WTC11 (cell line): ENCODE measurements around the gene CHKA. TPM values are rescaled to one million over a fixed set of nuclear protein-coding genes. Genes with fewer than 3 reads are reported as not detected.

Experiments used
- ATAC-seq: fragments of 200-7000 bp; cut with Tn5 transposase; 2 replicates; pipeline ENCODE4 v1.10.0; 2021; ENCODE audit warnings: mild to moderate bottlenecking, moderate library complexity
- CTCF ChIA-PET: fragments of 300-600 bp; sonication (Branson Sonifier 250); formaldehyde crosslinking; loops from one replicate; lab custom pipeline; 2021; ENCODE audit warnings: antibody characterized with exemption; lab: Charles Lee
- POLR2A ChIA-PET: fragments of 350-600 bp; sonication (Branson Sonifier 250); formaldehyde crosslinking; loops from one replicate; lab custom pipeline; 2021; ENCODE audit warnings: antibody characterized with exemption; lab: Charles Lee
- DNase-seq: peaks from one replicate; pipeline ENCODE4 v3.0.0; 2021; ENCODE audit warnings: low spot score
- H3K27ac Mint-ChIP-seq: 2 replicates; pipeline ENCODE4 v1.8.0; 2021; ENCODE audit warnings: mixed read lengths
- H3K27me3 Mint-ChIP-seq: 2 replicates; pipeline ENCODE4 v1.8.0; 2021; ENCODE audit warnings: low read depth, mild to moderate bottlenecking, moderate library complexity, mixed read lengths
- H3K36me3 Mint-ChIP-seq: 2 replicates; pipeline ENCODE4 v1.8.0; 2021; ENCODE audit warnings: mixed read lengths
- H3K4me1 Mint-ChIP-seq: 2 replicates; pipeline ENCODE4 v1.8.0; 2022; ENCODE audit warnings: mixed read lengths
- H3K4me3 Mint-ChIP-seq: 2 replicates; pipeline ENCODE4 v1.8.0; 2021; ENCODE audit warnings: mild to moderate bottlenecking, moderate library complexity, mixed read lengths
- H3K9me3 Mint-ChIP-seq: 2 replicates; pipeline ENCODE4 v1.8.0; 2021; ENCODE audit warnings: mixed read lengths
- ARID4B ChIP-seq: sonication (generic); formaldehyde crosslinking; IDR thresholded peaks from 2 replicates; pipeline ENCODE4 v1.8.0; 2023; ENCODE audit warnings: missing genetic modification reagents, mild to moderate bottlenecking, borderline replicate concordance
- CREB1 ChIP-seq: sonication (generic); formaldehyde crosslinking; IDR thresholded peaks from 2 replicates; pipeline ENCODE4 v1.8.0; 2023; ENCODE audit warnings: mild to moderate bottlenecking, missing genetic modification reagents
- CREM ChIP-seq: sonication (generic); formaldehyde crosslinking; IDR thresholded peaks from 2 replicates; pipeline ENCODE4 v1.8.1; 2022; ENCODE audit warnings: mild to moderate bottlenecking, missing genetic modification reagents, moderate library complexity
- FOXJ3 ChIP-seq: sonication (generic); formaldehyde crosslinking; IDR thresholded peaks from 2 replicates; pipeline ENCODE4 v1.9.0; 2021; ENCODE audit warnings: missing genetic modification reagents, mild to moderate bottlenecking, borderline replicate concordance
- GABPB1 ChIP-seq: sonication (generic); formaldehyde crosslinking; IDR thresholded peaks from 2 replicates; pipeline ENCODE4 v1.8.1; 2023; ENCODE audit warnings: mild to moderate bottlenecking, missing genetic modification reagents
- JUN ChIP-seq: sonication (generic); formaldehyde crosslinking; IDR thresholded peaks from 2 replicates; pipeline ENCODE4 v1.8.0; 2023; ENCODE audit warnings: mild to moderate bottlenecking, missing genetic modification reagents
- MLX ChIP-seq: sonication (generic); formaldehyde crosslinking; IDR thresholded peaks from 2 replicates; pipeline ENCODE4 v1.8.1; 2023; ENCODE audit warnings: mild to moderate bottlenecking, missing genetic modification reagents, moderate library complexity
- NFE2L1 ChIP-seq: sonication (generic); formaldehyde crosslinking; IDR thresholded peaks from 2 replicates; pipeline ENCODE4 v1.8.1; 2023; ENCODE audit warnings: missing genetic modification reagents
- NR2C2 ChIP-seq: sonication (generic); formaldehyde crosslinking; IDR thresholded peaks from 2 replicates; pipeline ENCODE4 v1.8.0; 2022; ENCODE audit warnings: mild to moderate bottlenecking, missing genetic modification reagents
- RORB ChIP-seq: fragments of 250-450 bp; sonication (Bioruptor Pico); IDR thresholded peaks from 2 replicates; pipeline ENCODE4 v1.9.0; 2021; ENCODE audit warnings: mild to moderate bottlenecking
- SMAD3 ChIP-seq: sonication (generic); formaldehyde crosslinking; IDR thresholded peaks from 2 replicates; pipeline ENCODE4 v1.8.0; 2022; ENCODE audit warnings: missing genetic modification reagents, mild to moderate bottlenecking, borderline replicate concordance
- SOX15 ChIP-seq: fragments of 250-450 bp; sonication (Bioruptor Pico); IDR thresholded peaks from 2 replicates; pipeline ENCODE4 v1.9.0; 2021; ENCODE audit warnings: mild to moderate bottlenecking
- STAT6 ChIP-seq: sonication (generic); formaldehyde crosslinking; conservative IDR thresholded peaks from 2 replicates; pipeline ENCODE4 v1.8.1; 2023; ENCODE audit warnings: mild to moderate bottlenecking, low read depth, missing genetic modification reagents, moderate library complexity
- TP53 ChIP-seq: sonication (generic); formaldehyde crosslinking; IDR thresholded peaks from 2 replicates; pipeline ENCODE4 v1.8.1; 2023; ENCODE audit warnings: mild to moderate bottlenecking, missing genetic modification reagents
- ZBTB21 ChIP-seq: sonication (generic); formaldehyde crosslinking; IDR thresholded peaks from 2 replicates; pipeline ENCODE4 v1.8.1; 2023; ENCODE audit warnings: mild to moderate bottlenecking, missing genetic modification reagents, borderline replicate concordance
- ZNF423 ChIP-seq: fragments of 250-450 bp; sonication (Bioruptor Pico); IDR thresholded peaks from 2 replicates; pipeline ENCODE4 v2.1.2; 2022; ENCODE audit warnings: mild to moderate bottlenecking, moderate library complexity
- total RNA-seq: library from RNA; stranded (reverse); gene quantifications from 3 replicates; pipeline ENCODE4 v1.2.3, GENCODE V29; 2021
- TF ChIP-seq, protein P1 (sequence below): fragments of 250-450 bp; sonication (Bioruptor Pico); IDR thresholded peaks from 2 replicates; pipeline ENCODE4 v1.8.0; 2021; ENCODE audit warnings: mild to moderate bottlenecking
- TF ChIP-seq, protein P2 (sequence below): fragments of 250-450 bp; sonication (Bioruptor Pico); IDR thresholded peaks from 2 replicates; pipeline ENCODE4 v1.9.0; 2021; ENCODE audit warnings: mild to moderate bottlenecking

The CHKA gene
- total RNA-seq, 1 experiment from 2014 or later = 76.1 TPM

GRCh38 chr11:68044145-68044813, 76.9 kb downstream of the CHKA start:
- Mint-ChIP-seq H3K9me3 (no peaks in the 10 kb centered on the region), H3K4me3 (no peak overlapping the region), H3K27ac (no peak overlapping the region), H3K36me3 (no peaks in the 10 kb centered on the region), H3K4me1 (peaks cover 9% of the 10 kb centered on the region), H3K27me3 (no peaks in the 10 kb centered on the region)
- POLR2A ChIA-PET = no interaction called here
- ATAC-seq = no peak; the same call in 1 of the 2 replicates
- TF ChIP-seq NR2C2 (CRISPR knock-in tag) = no peak
- TF ChIP-seq ZNF423 (CRISPR knock-in tag) = no peak
- no peak for TF ChIP-seq STAT6 (CRISPR knock-in tag)
- TF ChIP-seq SOX15 (CRISPR knock-in tag) = no peak
- TF ChIP-seq, protein P1, sequence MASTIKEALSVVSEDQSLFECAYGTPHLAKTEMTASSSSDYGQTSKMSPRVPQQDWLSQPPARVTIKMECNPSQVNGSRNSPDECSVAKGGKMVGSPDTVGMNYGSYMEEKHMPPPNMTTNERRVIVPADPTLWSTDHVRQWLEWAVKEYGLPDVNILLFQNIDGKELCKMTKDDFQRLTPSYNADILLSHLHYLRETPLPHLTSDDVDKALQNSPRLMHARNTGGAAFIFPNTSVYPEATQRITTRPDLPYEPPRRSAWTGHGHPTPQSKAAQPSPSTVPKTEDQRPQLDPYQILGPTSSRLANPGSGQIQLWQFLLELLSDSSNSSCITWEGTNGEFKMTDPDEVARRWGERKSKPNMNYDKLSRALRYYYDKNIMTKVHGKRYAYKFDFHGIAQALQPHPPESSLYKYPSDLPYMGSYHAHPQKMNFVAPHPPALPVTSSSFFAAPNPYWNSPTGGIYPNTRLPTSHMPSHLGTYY (CRISPR knock-in tag) = no peak
- TF ChIP-seq JUN = no peak
- no peak for TF ChIP-seq GABPB1
- no peak for TF ChIP-seq ARID4B (CRISPR knock-in tag)
- TF ChIP-seq TP53 (CRISPR knock-in tag) = no peak
- TF ChIP-seq, protein P2, sequence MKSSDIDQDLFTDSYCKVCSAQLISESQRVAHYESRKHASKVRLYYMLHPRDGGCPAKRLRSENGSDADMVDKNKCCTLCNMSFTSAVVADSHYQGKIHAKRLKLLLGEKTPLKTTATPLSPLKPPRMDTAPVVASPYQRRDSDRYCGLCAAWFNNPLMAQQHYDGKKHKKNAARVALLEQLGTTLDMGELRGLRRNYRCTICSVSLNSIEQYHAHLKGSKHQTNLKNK (CRISPR knock-in tag) = no peak
- no peak for TF ChIP-seq FOXJ3 (CRISPR knock-in tag)
- DNase-seq = no peak
- CTCF ChIA-PET = no interaction called here

- DNase-seq = no peak
- ChIA-PET CTCF (interaction anchor here (1.2 to 2.0 kb wide), 3 partner anchors 22 to 165 kb away, joined by 4 to 8 read pairs (median 4); partner anchors contain the start of gene ALDH3B1), POLR2A (interaction anchor here (1.1 kb wide), 1 partner anchor 8 kb away, joined by 3 read pairs; no protein-coding TSS in a partner anchor)
- H3K27me3 Mint-ChIP-seq = no peaks in the 10 kb centered on the region
- no peak overlapping the region for H3K4me3 Mint-ChIP-seq
- peaks cover 10% of the 10 kb centered on the region for H3K4me1 Mint-ChIP-seq
- ATAC-seq = no peak
- H3K9me3 Mint-ChIP-seq = no peaks in the 10 kb centered on the region
- no peaks in the 10 kb centered on the region for H3K36me3 Mint-ChIP-seq
- no peak overlapping the region for H3K27ac Mint-ChIP-seq
- TF ChIP-seq NFE2L1 (CRISPR knock-in tag) (no peak), ZBTB21 (CRISPR knock-in tag) (no peak), MLX (CRISPR knock-in tag) (no peak), SMAD3 (CRISPR knock-in tag) (no peak), CREB1 (no peak), ARID4B (CRISPR knock-in tag) (no peak), CREM (CRISPR knock-in tag) (no peak), RORB (CRISPR knock-in tag) (no peak)
These were observed 77.6 kb downstream of the CHKA start for GRCh38 chr11:68043349-68044144.
